Astrocyte (in vitro differentiated cells and primary cell): Measurements from ENCODE around the gene MARCHF10. TPM values are rescaled to one million over a fixed set of nuclear protein-coding genes. Genes with fewer than 3 reads are reported as not detected.
"Not testable (repeated sequence)": the region's sequence is repeated elsewhere in the genome, so short reads cannot be mapped to it uniquely, and the experiment has no call there.

ENCODE experiments used
- DNase-seq: peaks from one replicate; pipeline ENCODE4 v3.0.0-alpha.2; 2010; ENCODE audit warnings: low read depth
- FAIRE-seq: peaks from 2 replicates; lab custom pipeline; 2011; peaks lifted over from hg19 to GRCh38; lab: Jason Lieb, UNC
- H2AFZ ChIP-seq: 2 replicates; pipeline ENCODE4 v1.6.0; 2012; ENCODE audit warnings: low read depth, low read length, inconsistent platforms
- H3K27ac ChIP-seq: 2 replicates; pipeline ENCODE4 v1.5.1; 2011; ENCODE audit warnings: low read depth, low read length, inconsistent platforms
- H3K27me3 ChIP-seq: 2 replicates; pipeline ENCODE4 v1.6.0; 2011; ENCODE audit warnings: low read length, inconsistent platforms; ENCODE audit not compliant: insufficient read depth
- H3K36me3 ChIP-seq: 2 replicates; pipeline ENCODE4 v1.5.1; 2011; ENCODE audit warnings: low read length, inconsistent platforms; ENCODE audit not compliant: insufficient read depth
- H3K4me1 ChIP-seq: 2 replicates; pipeline ENCODE4 v1.5.1; 2011; ENCODE audit warnings: low read length, inconsistent platforms; ENCODE audit not compliant: insufficient read depth
- H3K4me2 ChIP-seq: 2 replicates; pipeline ENCODE4 v1.6.0; 2012; ENCODE audit warnings: low read length, inconsistent platforms
- H3K4me3 ChIP-seq: 2 replicates; pipeline ENCODE4 v1.5.1; 2011; ENCODE audit warnings: low read depth, mild to moderate bottlenecking, low read length, inconsistent platforms; ENCODE audit not compliant: insufficient read depth
- H3K79me2 ChIP-seq: 2 replicates; pipeline ENCODE4 v1.6.0; 2012; ENCODE audit warnings: mild to moderate bottlenecking, low read length, inconsistent platforms; ENCODE audit not compliant: insufficient read depth
- H3K9ac ChIP-seq: 2 replicates; pipeline ENCODE4 v1.6.0; 2012; ENCODE audit warnings: mild to moderate bottlenecking, low read length, inconsistent platforms
- H3K9me3 ChIP-seq: 2 replicates; pipeline ENCODE4 v1.5.1; 2012; ENCODE audit warnings: low read depth, mild to moderate bottlenecking, low read length, inconsistent platforms; ENCODE audit not compliant: insufficient read depth
- H4K20me1 ChIP-seq: 2 replicates; pipeline ENCODE4 v1.6.0; 2012; ENCODE audit warnings: low read length, inconsistent platforms; ENCODE audit not compliant: insufficient read depth
- H3K27ac Mint-ChIP-seq: one replicate; pipeline ENCODE4 v1.8.0; 2021; ENCODE audit warnings: mild to moderate bottlenecking, mixed read lengths; ENCODE audit not compliant: unreplicated experiment
- H3K27me3 Mint-ChIP-seq: one replicate; pipeline ENCODE4 v1.8.0; 2021; ENCODE audit warnings: low read depth, mixed read lengths; ENCODE audit not compliant: unreplicated experiment
- H3K36me3 Mint-ChIP-seq: one replicate; pipeline ENCODE4 v1.8.0; 2021; ENCODE audit warnings: low read depth, mixed read lengths; ENCODE audit not compliant: unreplicated experiment
- H3K4me1 Mint-ChIP-seq: one replicate; pipeline ENCODE4 v1.8.0; 2021; ENCODE audit warnings: low read depth, mixed read lengths; ENCODE audit not compliant: unreplicated experiment
- H3K4me3 Mint-ChIP-seq: one replicate; pipeline ENCODE4 v1.8.0; 2021; ENCODE audit warnings: mild to moderate bottlenecking, moderate library complexity, mixed read lengths; ENCODE audit not compliant: unreplicated experiment
- H3K9me3 Mint-ChIP-seq: one replicate; pipeline ENCODE4 v1.8.0; 2021; ENCODE audit warnings: mild to moderate bottlenecking, mixed read lengths; ENCODE audit not compliant: unreplicated experiment
- EZH2 ChIP-seq: IDR thresholded peaks from 2 replicates; pipeline ENCODE4 v1.6.1; 2012; ENCODE audit warnings: mild to moderate bottlenecking, low read length, inconsistent platforms; ENCODE audit not compliant: insufficient read depth
- total RNA-seq: library from RNA; stranded (reverse); gene quantifications from 2 replicates; pipeline ENCODE4 v1.2.1, GENCODE V29; 2021
- TF ChIP-seq, protein P1 (sequence below): IDR thresholded peaks from 2 replicates; pipeline ENCODE4 v1.5.1; 2011; ENCODE audit warnings: low read depth, mild to moderate bottlenecking, inconsistent platforms, low read length, moderate library complexity; ENCODE audit not compliant: insufficient read depth

Gene MARCHF10
- total RNA-seq, 1 donor from 2014 or later = not detected

DNA sequence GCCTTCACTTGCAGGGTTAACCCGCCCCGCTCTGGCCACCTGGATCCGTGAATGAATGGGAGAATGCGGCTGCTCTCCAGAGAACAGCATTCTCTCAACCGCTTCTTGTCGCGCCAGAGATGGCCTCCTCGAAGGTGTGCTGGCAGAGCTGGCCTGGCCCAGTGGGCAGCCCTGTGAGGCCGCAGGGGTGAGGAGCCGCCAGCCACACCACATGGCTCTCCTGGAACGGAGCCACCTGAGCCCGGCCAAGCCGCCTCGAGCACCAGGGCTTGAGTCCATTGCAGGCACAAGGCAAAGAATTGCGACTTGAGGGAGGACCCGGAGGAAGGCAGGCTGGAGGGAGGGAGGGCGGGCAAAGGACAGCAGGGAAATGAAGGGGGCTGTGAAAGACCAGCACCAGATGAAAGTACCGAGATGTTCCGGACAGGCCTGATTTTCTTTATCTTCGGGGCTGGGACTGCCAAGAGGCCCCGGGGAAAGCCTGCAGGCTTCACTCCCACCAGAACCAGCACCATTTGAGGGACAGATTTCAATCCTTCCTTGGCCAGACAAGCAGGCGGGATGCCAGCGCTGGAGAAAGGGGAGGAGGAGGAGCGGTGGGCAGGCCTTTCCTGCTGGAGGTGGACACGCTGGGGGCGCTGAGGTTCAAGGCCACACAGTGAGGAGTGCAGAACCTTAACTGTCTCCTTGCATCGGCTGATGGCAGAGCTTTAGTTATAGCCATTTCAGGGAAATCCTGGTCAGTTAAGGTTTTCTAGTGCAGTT is 111.2 kb downstream of the MARCHF10 start:
- Histone ChIP-seq H3K4me3 (no peak overlapping the region), H4K20me1 (peaks cover 20% of the 10 kb centered on the region), H2AFZ (no peak overlapping the region), H3K4me2 (no peak overlapping the region), H3K79me2 (no peaks in the 10 kb centered on the region), H3K27ac (no peak overlapping the region), H3K4me1 (peaks cover 14% of the 10 kb centered on the region), H3K36me3 (peaks cover 2% of the 10 kb centered on the region), H3K9me3 (no peaks in the 10 kb centered on the region), H3K27me3 (no peaks in the 10 kb centered on the region), H3K9ac (no peak overlapping the region)
- Mint-ChIP-seq H3K9me3 (no peaks in the 10 kb centered on the region), H3K27ac (no peak overlapping the region), H3K4me1 (peaks cover 17% of the 10 kb centered on the region), H3K4me3 (no peak overlapping the region), H3K36me3 (peaks cover 16% of the 10 kb centered on the region), H3K27me3 (no peaks in the 10 kb centered on the region)
- DNase-seq (no peak), FAIRE-seq (no peak)
- TF ChIP-seq, protein P1, sequence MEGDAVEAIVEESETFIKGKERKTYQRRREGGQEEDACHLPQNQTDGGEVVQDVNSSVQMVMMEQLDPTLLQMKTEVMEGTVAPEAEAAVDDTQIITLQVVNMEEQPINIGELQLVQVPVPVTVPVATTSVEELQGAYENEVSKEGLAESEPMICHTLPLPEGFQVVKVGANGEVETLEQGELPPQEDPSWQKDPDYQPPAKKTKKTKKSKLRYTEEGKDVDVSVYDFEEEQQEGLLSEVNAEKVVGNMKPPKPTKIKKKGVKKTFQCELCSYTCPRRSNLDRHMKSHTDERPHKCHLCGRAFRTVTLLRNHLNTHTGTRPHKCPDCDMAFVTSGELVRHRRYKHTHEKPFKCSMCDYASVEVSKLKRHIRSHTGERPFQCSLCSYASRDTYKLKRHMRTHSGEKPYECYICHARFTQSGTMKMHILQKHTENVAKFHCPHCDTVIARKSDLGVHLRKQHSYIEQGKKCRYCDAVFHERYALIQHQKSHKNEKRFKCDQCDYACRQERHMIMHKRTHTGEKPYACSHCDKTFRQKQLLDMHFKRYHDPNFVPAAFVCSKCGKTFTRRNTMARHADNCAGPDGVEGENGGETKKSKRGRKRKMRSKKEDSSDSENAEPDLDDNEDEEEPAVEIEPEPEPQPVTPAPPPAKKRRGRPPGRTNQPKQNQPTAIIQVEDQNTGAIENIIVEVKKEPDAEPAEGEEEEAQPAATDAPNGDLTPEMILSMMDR = no peak
- no peak for TF ChIP-seq EZH2

DNA sequence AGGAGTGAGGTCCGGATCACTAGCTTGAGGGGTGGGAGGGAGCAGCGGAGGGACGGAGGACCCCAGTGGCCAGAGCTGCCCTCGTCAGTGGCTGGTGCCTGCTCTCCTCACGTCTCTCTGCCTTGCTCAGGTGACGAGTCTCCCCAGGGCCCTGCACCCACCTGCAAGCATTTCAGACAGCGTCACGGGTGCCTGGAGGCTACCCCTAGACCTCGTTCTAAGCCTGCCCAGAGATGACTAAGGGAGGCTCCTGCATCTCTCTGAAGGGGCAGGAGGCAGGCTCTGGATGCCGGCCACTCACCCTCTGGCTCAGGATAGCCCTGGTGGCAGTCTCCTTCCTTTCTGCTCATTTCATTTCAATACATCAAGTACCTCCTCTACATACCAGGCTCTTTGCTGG is 111.9 kb downstream of the MARCHF10 start:
- DNase-seq = no peak
- Mint-ChIP-seq H3K27ac (no peak overlapping the region), H3K4me3 (no peak overlapping the region), H3K9me3 (no peaks in the 10 kb centered on the region), H3K27me3 (no peaks in the 10 kb centered on the region), H3K36me3 (peaks cover 16% of the 10 kb centered on the region), H3K4me1 (peaks cover 17% of the 10 kb centered on the region)
- Histone ChIP-seq H3K4me2 (no peak overlapping the region), H3K79me2 (no peaks in the 10 kb centered on the region), H3K27me3 (no peaks in the 10 kb centered on the region), H4K20me1 (peaks cover 22% of the 10 kb centered on the region), H3K4me1 (peaks cover 14% of the 10 kb centered on the region), H3K27ac (no peak overlapping the region), H3K9ac (no peak overlapping the region), H2AFZ (no peak overlapping the region), H3K9me3 (no peaks in the 10 kb centered on the region), H3K36me3 (peaks cover 2% of the 10 kb centered on the region), H3K4me3 (no peak overlapping the region)
- TF ChIP-seq, protein P1 = no peak
- no peak for TF ChIP-seq EZH2
- no peak for FAIRE-seq

DNA sequence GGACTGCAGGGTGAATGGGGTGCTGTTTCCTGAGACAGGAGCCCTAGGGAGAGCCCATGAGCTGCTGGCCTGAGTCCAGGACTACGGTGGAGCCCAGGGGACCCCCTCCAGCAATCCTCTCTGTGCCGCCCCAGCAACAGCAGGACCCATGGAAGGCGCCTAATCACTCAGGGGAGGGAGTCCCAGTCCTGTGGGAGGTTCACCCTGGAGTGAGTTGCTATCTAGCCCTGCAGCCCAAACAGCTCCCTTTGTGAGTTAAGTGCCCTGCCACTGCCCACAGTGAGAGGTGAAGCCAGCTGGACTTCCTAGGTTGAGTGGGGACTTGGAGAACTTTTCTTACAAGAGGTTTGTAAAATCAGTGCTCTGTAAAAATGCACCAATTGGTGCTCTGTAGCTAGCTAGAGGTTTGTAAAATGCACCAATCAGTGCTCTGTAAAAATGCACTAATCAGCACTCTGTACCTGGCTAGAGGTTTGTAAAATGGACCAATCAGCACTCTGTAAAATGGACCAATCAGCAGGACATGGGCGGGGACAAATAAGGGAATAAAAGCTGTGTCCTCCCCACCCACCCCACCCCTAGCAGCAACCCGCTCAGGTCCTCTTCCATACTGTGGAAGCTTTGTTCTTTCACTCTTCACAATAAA is 112.9 kb downstream of the MARCHF10 start:
- H3K9me3 ChIP-seq, H3K27me3 Mint-ChIP-seq, H3K4me3 ChIP-seq, H3K4me3 Mint-ChIP-seq, DNase-seq, H3K9me3 Mint-ChIP-seq, H3K27me3 ChIP-seq, H3K9ac ChIP-seq, H3K4me2 ChIP-seq, FAIRE-seq, H2AFZ ChIP-seq, H3K27ac ChIP-seq, H3K79me2 ChIP-seq: not testable (repeated sequence)
- Histone ChIP-seq H3K4me1 (peaks cover 14% of the 10 kb centered on the region), H4K20me1 (peaks cover 28% of the 10 kb centered on the region), H3K36me3 (peaks cover 11% of the 10 kb centered on the region)
- Mint-ChIP-seq H3K4me1 (peaks cover 17% of the 10 kb centered on the region), H3K27ac (peak overlapping the region; percentile 34), H3K36me3 (peaks cover 16% of the 10 kb centered on the region)
